ENCODE data around the gene KCNJ1.

DNA sequence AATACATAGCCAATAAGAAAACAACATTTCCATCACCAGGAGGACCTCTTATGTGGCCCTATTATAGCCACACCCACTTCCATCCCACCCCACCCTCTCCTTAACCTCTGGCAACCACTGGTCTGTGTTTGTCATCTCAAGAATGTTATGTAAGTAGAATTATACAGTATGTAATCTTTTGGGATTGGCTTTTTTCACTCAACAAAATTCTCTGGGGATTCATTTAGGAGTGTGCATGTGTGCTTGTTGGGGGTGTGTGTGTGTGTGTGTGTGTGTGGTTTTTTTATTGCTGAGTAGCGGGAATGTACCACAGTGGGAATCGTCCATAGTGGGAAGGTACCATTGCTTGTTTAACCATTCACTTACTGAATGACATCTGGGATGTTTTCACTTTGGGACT, 29.3 kb upstream of the KCNJ1 start:
- TF ChIP-seq, protein P1, sequence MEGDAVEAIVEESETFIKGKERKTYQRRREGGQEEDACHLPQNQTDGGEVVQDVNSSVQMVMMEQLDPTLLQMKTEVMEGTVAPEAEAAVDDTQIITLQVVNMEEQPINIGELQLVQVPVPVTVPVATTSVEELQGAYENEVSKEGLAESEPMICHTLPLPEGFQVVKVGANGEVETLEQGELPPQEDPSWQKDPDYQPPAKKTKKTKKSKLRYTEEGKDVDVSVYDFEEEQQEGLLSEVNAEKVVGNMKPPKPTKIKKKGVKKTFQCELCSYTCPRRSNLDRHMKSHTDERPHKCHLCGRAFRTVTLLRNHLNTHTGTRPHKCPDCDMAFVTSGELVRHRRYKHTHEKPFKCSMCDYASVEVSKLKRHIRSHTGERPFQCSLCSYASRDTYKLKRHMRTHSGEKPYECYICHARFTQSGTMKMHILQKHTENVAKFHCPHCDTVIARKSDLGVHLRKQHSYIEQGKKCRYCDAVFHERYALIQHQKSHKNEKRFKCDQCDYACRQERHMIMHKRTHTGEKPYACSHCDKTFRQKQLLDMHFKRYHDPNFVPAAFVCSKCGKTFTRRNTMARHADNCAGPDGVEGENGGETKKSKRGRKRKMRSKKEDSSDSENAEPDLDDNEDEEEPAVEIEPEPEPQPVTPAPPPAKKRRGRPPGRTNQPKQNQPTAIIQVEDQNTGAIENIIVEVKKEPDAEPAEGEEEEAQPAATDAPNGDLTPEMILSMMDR (IDR thresholded peaks at IDR 0.05) = no peak
- no peak for TF ChIP-seq POLR2A (IDR thresholded peaks at IDR 0.05)
